GM19035 (cell line): ENCODE data around the gene SP1.
"Not testable (repeated sequence)": the region's sequence is repeated elsewhere in the genome, so short reads cannot be mapped to it uniquely, and the experiment has no call there.

ENCODE experiments used
- ATAC-seq: cut with Tn5 transposase; IDR thresholded peaks from one replicate; pipeline ENCODE4 v1.9.1; 2021; ENCODE audit not compliant: unreplicated experiment

SP1 gene

GRCh38 chr12:53358836-53359419 is 21.0 kb upstream of the SP1 start:
- no peak for ATAC-seq

GRCh38 chr12:53361638-53362037 is 18.3 kb upstream of the SP1 start:
- ATAC-seq = not testable (repeated sequence)

GRCh38 chr12:53365245-53365904 is 14.6 kb upstream of the SP1 start:
- ATAC-seq = no peak

- ATAC-seq = not testable (repeated sequence)
These were observed 6.3 kb upstream of the SP1 start for GRCh38 chr12:53373554-53374133.

- not testable (repeated sequence) for ATAC-seq
These were observed 5.7 kb upstream of the SP1 start for GRCh38 chr12:53374277-53374676.

GRCh38 chr12:53376747-53377146 is 3.2 kb upstream of the SP1 start:
- ATAC-seq = no peak

GRCh38 chr12:53378222-53378621 is 1.8 kb upstream of the SP1 start:
- no peak for ATAC-seq

- no peak for ATAC-seq
These were observed 1.1 kb upstream of the SP1 start for GRCh38 chr12:53378724-53379388.

GRCh38 chr12:53379389-53380103 is 430 bp upstream of the SP1 start:
- peak; percentile 66 for ATAC-seq

GRCh38 chr12:53380794-53381730 is 1.1 kb downstream of the SP1 start:
- no peak for ATAC-seq

GRCh38 chr12:53381731-53382630 is 2.0 kb downstream of the SP1 start:
- ATAC-seq = no peak

GRCh38 chr12:53383258-53383657 is 3.3 kb downstream of the SP1 start:
- ATAC-seq = no peak

- not testable (repeated sequence) for ATAC-seq
These were observed 6.4 kb downstream of the SP1 start for GRCh38 chr12:53386381-53386780.

- ATAC-seq = no peak
These were observed 9.0 kb downstream of the SP1 start for GRCh38 chr12:53388932-53389331.

- ATAC-seq = no peak
These were observed 9.7 kb downstream of the SP1 start for GRCh38 chr12:53389702-53390101.

GRCh38 chr12:53391724-53392123 is 11.7 kb downstream of the SP1 start:
- ATAC-seq = no peak

GRCh38 chr12:53399896-53400295 is 19.9 kb downstream of the SP1 start:
- no peak for ATAC-seq

GRCh38 chr12:53402351-53402750 is 22.4 kb downstream of the SP1 start:
- ATAC-seq = not testable (repeated sequence)

- ATAC-seq = no peak
These were observed 22.9 kb downstream of the SP1 start for GRCh38 chr12:53402871-53403270.
